CD4-positive, alpha-beta T cell (primary cell): Measurements from ENCODE around the gene CERCAM. TPM values are rescaled to one million over a fixed set of nuclear protein-coding genes. Genes with fewer than 3 reads are reported as not detected.

Source experiments
- ATAC-seq: fragments of 200-7000 bp; cut with Tn5 transposase; one replicate; pipeline ENCODE4 v1.10.0; 2022; ENCODE audit warnings: mild to moderate bottlenecking; ENCODE audit not compliant: poor library complexity
- CTCF ChIA-PET: fragments of 350-600 bp; sonication (Branson Sonifier 250); formaldehyde crosslinking; loops from one replicate; lab custom pipeline; 2021; ENCODE audit warnings: antibody characterized with exemption, inconsistent platforms; lab: Charles Lee
- POLR2A ChIA-PET: fragments of 350-600 bp; sonication (Branson Sonifier 250); formaldehyde crosslinking; loops from one replicate; lab custom pipeline; 2021; ENCODE audit warnings: antibody characterized with exemption, inconsistent platforms; lab: Charles Lee
- DNase-seq, 14 experiments: peaks; one replicate each; pipeline ENCODE4 v3.0.0-alpha.2; 2013 to 2020; ENCODE audit warnings: mixed read lengths in 2 of 14
- H3K27ac ChIP-seq, 2 donors: one replicate each; pipeline versions ENCODE4 v1.5.1 to v1.7.0; 2013; ENCODE audit warnings: low read length in 2 of 2, low read depth in 1 of 2, mild to moderate bottlenecking in 1 of 2
- H3K27me3 ChIP-seq, 2 experiments: 1 replicate in 1 of 2; 2 replicates in 1 of 2; pipeline versions ENCODE4 v1.6.1 to v1.7.0; 2013; ENCODE audit warnings: low read length in 2 of 2, control low read depth in 1 of 2, mild to moderate bottlenecking in 1 of 2, moderate library complexity in 1 of 2; ENCODE audit not compliant: insufficient read depth in 2 of 2, control insufficient read depth in 1 of 2
- H3K36me3 ChIP-seq: one replicate; pipeline ENCODE4 v1.6.1; 2013; ENCODE audit warnings: low read length, control low read depth; ENCODE audit not compliant: insufficient read depth
- H3K4me1 ChIP-seq: one replicate; pipeline ENCODE4 v1.6.1; 2013; ENCODE audit warnings: low read length, control low read depth; ENCODE audit not compliant: insufficient read depth
- H3K4me3 ChIP-seq: one replicate; pipeline ENCODE4 v1.5.1; 2013; ENCODE audit warnings: mild to moderate bottlenecking, low read length, moderate library complexity
- H3K9me3 ChIP-seq, 2 experiments: 1 replicate in 1 of 2; 2 replicates in 1 of 2; pipeline versions ENCODE4 v1.6.1 to v1.7.0; 2013; ENCODE audit warnings: low read length in 2 of 2, mild to moderate bottlenecking in 2 of 2, control low read depth in 1 of 2, moderate library complexity in 1 of 2; ENCODE audit not compliant: control insufficient read depth in 1 of 2, insufficient read depth in 1 of 2
- H3K27ac Mint-ChIP-seq: one replicate; pipeline ENCODE4 v1.8.0; 2020; ENCODE audit warnings: mixed read lengths
- H3K27me3 Mint-ChIP-seq: one replicate; pipeline ENCODE4 v1.8.0; 2021; ENCODE audit warnings: mixed read lengths
- H3K36me3 Mint-ChIP-seq: one replicate; pipeline ENCODE4 v1.8.0; 2021; ENCODE audit warnings: low read depth, mixed read lengths
- H3K4me1 Mint-ChIP-seq: one replicate; pipeline ENCODE4 v1.8.0; 2021; ENCODE audit warnings: low read depth, mixed read lengths
- H3K4me3 Mint-ChIP-seq: one replicate; pipeline ENCODE4 v1.8.0; 2020; ENCODE audit warnings: mild to moderate bottlenecking, mixed read lengths
- H3K9me3 Mint-ChIP-seq: one replicate; pipeline ENCODE4 v1.8.0; 2020; ENCODE audit warnings: mixed read lengths
- CTCF ChIP-seq: fragments of 200-600 bp; IDR thresholded peaks from one replicate; pipeline ENCODE4 v1.8.0; 2022; ENCODE audit warnings: antibody characterized with exemption, mild to moderate bottlenecking
- intact Hi-C, 2 experiments: fragments of 100-400 bp; cut with DNase I in 1 of 2; cut with micrococcal nuclease in 1 of 2; formaldehyde crosslinking; loops; one replicate each; pipeline versions ENCODE4 v1.15.1 to v1.9.0; 2023 to 2025; cut with DNase I, micrococcal nuclease
- polyA plus RNA-seq, 2 donors: library from polyadenylated mRNA; unstranded; fragments of 120-200 nt; gene quantifications; one replicate each; pipeline ENCODE4 v1.2.1, GENCODE V29; 2013
- total RNA-seq, 174 experiments: library from RNA in 2 of 174; stranded (reverse) in 2 of 174; gene quantifications; one replicate each; pipeline ENCODE4 v1.2.3 and lab custom pipeline; 2021 to 2026

The CERCAM gene
- total RNA-seq (under 1 TPM; 0.30 to 0.31 TPM), total RNA-seq (lab: John Stamatoyannopoulos, UW) (0 to 1.7 (median 0.43) reads per million in 172 experiments)
- polyA plus RNA-seq (2013, experiment 1 of 2), result 0.23 TPM
- polyA plus RNA-seq (2013, experiment 2 of 2), result 2.1 TPM

- H3K27me3 Mint-ChIP-seq, result peaks cover 30% of the 10 kb centered on the region
- peaks cover 25% of the 10 kb centered on the region for H3K4me1 ChIP-seq
- H3K27me3 ChIP-seq, result peaks cover 20 to 31% of the 10 kb centered on the region in 2 experiments
- H3K9me3 Mint-ChIP-seq, result no peaks in the 10 kb centered on the region
- DNase-seq (peak in 10 of 14 experiments; percentile 14 to 69 (median 36)), ATAC-seq (peak; percentile 59)
- no peak within 1 kb of the TSS for H3K27ac ChIP-seq
- peaks cover 12% of the 10 kb centered on the region for H3K4me1 Mint-ChIP-seq
- CTCF ChIA-PET, result interaction anchor here (1.0 to 2.5 kb wide), 4 partner anchors 18 to 397 kb away, joined by 3 to 18 read pairs (median 6); partner anchors contain the start of genes ENDOG and URM1
- intact Hi-C loops, result no loop called here
- H3K27ac Mint-ChIP-seq, result no peak within 1 kb of the TSS
- POLR2A ChIA-PET, result interaction anchor here (1.2 to 1.5 kb wide), 3 partner anchors 50 to 84 kb away, joined by 3 to 8 read pairs (median 7); partner anchors contain the start of genes GLE1 and URM1
- H3K36me3 ChIP-seq, result no peaks in the 10 kb centered on the region
- H3K4me3 Mint-ChIP-seq, result peak within 1 kb of the TSS; percentile 80
- H3K9me3 ChIP-seq, result no peaks in the 10 kb centered on the region
- TF ChIP-seq CTCF, result no peak
- no peaks in the 10 kb centered on the region for H3K36me3 Mint-ChIP-seq
- H3K4me3 ChIP-seq, result peak within 1 kb of the TSS; percentile 52
These were observed at the start of gene CERCAM for GRCh38 chr9:128420651-128421481. TSS of gene CERCAM (plus strand) at chr9:128420857. CDS start at chr9:128420878, 21 bp downstream.

- Histone ChIP-seq H3K4me1 (peaks cover 20% of the 10 kb centered on the region), H3K4me3 (peak overlapping the region; percentile 93), H3K36me3 (peaks cover 23% of the 10 kb centered on the region), H3K9me3 (no peaks in the 10 kb centered on the region), H3K27me3 (no peaks in the 10 kb centered on the region), H3K27ac (peak overlapping the region; percentile 68 to 92)
- ATAC-seq (no peak), DNase-seq (no peak)
- no peak for TF ChIP-seq CTCF
- Mint-ChIP-seq H3K27ac (peak overlapping the region; percentile 94), H3K9me3 (no peaks in the 10 kb centered on the region), H3K4me1 (peaks cover 34% of the 10 kb centered on the region), H3K4me3 (peak overlapping the region; percentile 97), H3K36me3 (peaks cover 46% of the 10 kb centered on the region), H3K27me3 (no peaks in the 10 kb centered on the region)
- POLR2A ChIA-PET, result interaction anchor here (1.1 to 2.9 kb wide), 12 partner anchors 10 to 458 kb away, joined by 3 to 30 read pairs (median 8); partner anchors contain the start of genes CERCAM, GLE1, GOLGA2 and SET
- CTCF ChIA-PET, result interaction anchor here (0.9 to 2.7 kb wide), 4 partner anchors 10 to 77 kb away, joined by 4 to 27 read pairs (median 7); no protein-coding TSS in a partner anchor
- intact Hi-C loops, result loop anchor here (1.0 to 5.0 kb wide), 10 partner anchors 9 to 401 kb away; partner anchors contain the start of genes COQ4 (in 2 of the 2), TRUB2 (in 2 of the 2), DNM1 (in 1 of the 2) and GLE1 (in 1 of the 2)
These were observed 49.0 kb upstream of the CERCAM start for GRCh38 chr9:128371630-128372117.

- Histone ChIP-seq H3K4me1 (peaks cover 20% of the 10 kb centered on the region), H3K4me3 (peak overlapping the region; percentile 93), H3K27me3 (no peaks in the 10 kb centered on the region), H3K36me3 (peaks cover 25% of the 10 kb centered on the region), H3K27ac (peak overlapping the region in 1 of 2 donors; percentile 68), H3K9me3 (no peaks in the 10 kb centered on the region)
- peak overlapping the region; percentile 94 for H3K27ac Mint-ChIP-seq
- intact Hi-C loops, result loop anchor here (5.0 kb wide), 3 partner anchors 80 to 400 kb away; partner anchors contain the start of genes ODF2 (in 1 of the 2) and ZER1 (in 1 of the 2)
- H3K36me3 Mint-ChIP-seq, result peaks cover 51% of the 10 kb centered on the region
- H3K9me3 Mint-ChIP-seq, result no peaks in the 10 kb centered on the region
- CTCF ChIA-PET, result interaction anchor here (2.7 kb wide), 1 partner anchor 10 kb away, joined by 27 read pairs; no protein-coding TSS in a partner anchor
- peak overlapping the region; percentile 97 for H3K4me3 Mint-ChIP-seq
- no peak for TF ChIP-seq CTCF
- H3K4me1 Mint-ChIP-seq, result peaks cover 34% of the 10 kb centered on the region
- POLR2A ChIA-PET, result interaction anchor here (1.7 to 2.9 kb wide), 7 partner anchors 11 to 399 kb away, joined by 7 to 30 read pairs (median 8); partner anchors contain the start of genes CERCAM, GLE1, GOLGA2 and SWI5
- no peak for ATAC-seq
- no peaks in the 10 kb centered on the region for H3K27me3 Mint-ChIP-seq
- DNase-seq, result no peak
These were observed 48.4 kb upstream of the CERCAM start for GRCh38 chr9:128372188-128372641.
